Epithelial cell of proximal tubule (primary cell): ENCODE results near the gene MIER3. TPM values are rescaled to one million over a fixed set of nuclear protein-coding genes. Genes with fewer than 3 reads are reported as not detected.

Source experiments
- DNase-seq: peaks from one replicate; pipeline ENCODE4 v3.0.0-alpha.2; 2011; ENCODE audit warnings: low read depth
- H3K4me3 ChIP-seq: 2 replicates; pipeline ENCODE4 v1.5.1; 2011; ENCODE audit warnings: low read depth, mild to moderate bottlenecking, low read length
- CTCF ChIP-seq: conservative IDR thresholded peaks from 2 replicates; pipeline ENCODE4 v1.5.1; 2012; ENCODE audit warnings: low read depth, mild to moderate bottlenecking, low read length
- total RNA-seq: library from RNA; depleted of rRNA; stranded (reverse); fragments of >200 nt; gene quantifications from 2 replicates; pipeline ENCODE4 v1.2.3, GENCODE V29; 2015

The MIER3 gene
- total RNA-seq, 1 donor from 2014 or later: 26.5 TPM

GRCh38 chr5:56871777-56872176 lies 80.1 kb downstream of the MIER3 start:
- no peak for DNase-seq
- H3K4me3 ChIP-seq: no peak overlapping the region
- no peak for TF ChIP-seq CTCF

Other genes with a start within 250 kb of the MIER3 start
- 14.4 and 20.1 TPM in 2 replicates for gene MAP3K1, start 136.6 kb downstream of the MIER3 start, total RNA-seq
- 8.8 and 36.4 TPM in 2 replicates for gene SETD9, start 42.5 kb downstream of the MIER3 start, total RNA-seq
- gene GPBP1, start 221.9 kb upstream of the MIER3 start, total RNA-seq: 36.5 and 41.1 TPM in 2 replicates